IPS DF 4.7 (cell line): ENCODE results near the gene BTBD6.
A peak's percentile ranks its signal among the peaks of the same experiment; 100 is the strongest.

Experiments
- DNase-seq: peaks from one replicate; pipeline ENCODE4 v3.0.0-alpha.2; 2013; ENCODE audit warnings: low spot score; ENCODE audit errors: extremely low read depth

BTBD6 gene

DNA sequence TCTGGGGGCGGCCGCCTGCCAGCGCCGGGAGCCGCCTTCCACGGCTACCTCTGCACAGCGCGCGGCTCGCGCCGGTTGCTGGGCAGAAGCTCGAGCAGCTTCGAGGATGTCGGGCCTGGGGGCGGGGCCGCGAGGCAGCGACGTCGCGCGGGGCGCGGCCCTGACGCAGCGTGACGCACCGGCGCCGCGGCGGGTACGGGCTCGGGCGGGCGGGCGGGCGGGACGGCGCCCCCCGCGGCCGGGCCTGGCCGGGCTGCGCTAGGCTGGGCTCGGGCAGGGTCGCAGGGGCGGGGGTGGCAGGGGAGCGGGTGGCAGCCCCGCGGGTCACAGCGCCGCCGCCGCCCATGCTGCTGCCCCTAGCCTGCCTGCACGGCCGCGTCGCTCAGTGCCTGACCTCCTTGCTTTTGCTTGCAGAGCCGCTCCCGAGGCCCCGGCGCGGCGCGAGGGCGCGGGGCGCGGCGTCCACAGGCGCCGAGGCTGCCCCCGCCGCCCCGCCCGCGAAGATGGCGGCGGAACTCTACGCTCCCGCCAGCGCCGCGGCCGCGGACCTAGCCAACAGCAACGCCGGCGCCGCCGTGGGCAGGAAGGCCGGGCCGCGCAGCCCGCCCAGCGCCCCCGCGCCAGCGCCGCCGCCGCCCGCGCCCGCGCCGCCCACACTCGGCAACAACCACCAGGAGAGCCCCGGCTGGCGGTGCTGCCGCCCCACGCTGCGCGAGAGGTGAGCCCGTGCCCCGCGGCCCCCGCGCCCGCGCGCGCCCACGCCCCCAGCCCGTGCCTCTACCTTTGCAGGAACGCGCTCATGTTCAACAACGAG is at the start of gene BTBD6:
Gene BTBD6, plus strand, starts transcription at position 166 of the 814 bp plus-strand sequence. Its CDS starts 179 bp downstream, at position 345.
- DNase-seq, result peak; percentile 19

DNA sequence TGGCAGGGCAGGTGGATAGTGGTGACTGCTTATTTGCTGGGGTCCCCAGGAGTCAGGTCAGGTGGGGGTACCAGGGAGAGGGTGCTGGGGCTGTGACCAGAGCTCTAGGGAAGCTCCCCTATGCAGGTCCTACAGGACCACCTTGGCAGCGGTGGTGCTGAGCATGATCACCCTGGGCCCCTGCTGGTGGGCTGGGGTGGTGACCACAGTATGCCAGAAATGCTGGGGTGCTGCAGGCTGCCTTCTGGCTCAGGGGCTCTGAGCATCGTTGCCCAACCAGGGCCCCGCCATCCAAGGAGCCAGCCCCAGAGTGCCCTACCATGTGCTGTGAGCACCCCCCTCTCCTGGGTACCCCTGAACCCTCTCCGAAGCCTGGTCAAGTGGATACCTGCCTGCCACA is 49.7 kb upstream of the BTBD6 start:
- no peak for DNase-seq

DNA sequence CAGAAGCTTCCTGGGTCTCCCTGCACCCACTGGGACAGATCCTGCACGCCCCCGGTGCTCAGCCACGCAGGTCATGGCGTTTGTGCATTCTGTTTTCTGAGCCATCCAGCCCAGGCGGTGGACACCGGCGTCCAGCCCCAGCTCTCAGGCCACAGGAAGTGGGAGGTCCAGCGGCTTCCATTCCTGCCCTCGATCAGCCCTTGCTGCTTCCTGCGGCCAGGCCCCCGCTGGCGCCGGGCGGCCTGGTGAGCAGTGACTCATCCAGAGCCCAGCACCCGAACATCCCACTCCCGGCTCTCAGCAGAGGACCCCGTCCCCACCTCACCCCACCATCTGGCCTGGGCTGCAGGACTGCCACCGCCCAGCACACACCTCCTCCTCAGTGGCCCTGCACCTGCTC is 49.2 kb upstream of the BTBD6 start:
- DNase-seq, result no peak

GRCh38 chr14:105200074-105200473 is 48.3 kb upstream of the BTBD6 start:
- no peak for DNase-seq

DNA sequence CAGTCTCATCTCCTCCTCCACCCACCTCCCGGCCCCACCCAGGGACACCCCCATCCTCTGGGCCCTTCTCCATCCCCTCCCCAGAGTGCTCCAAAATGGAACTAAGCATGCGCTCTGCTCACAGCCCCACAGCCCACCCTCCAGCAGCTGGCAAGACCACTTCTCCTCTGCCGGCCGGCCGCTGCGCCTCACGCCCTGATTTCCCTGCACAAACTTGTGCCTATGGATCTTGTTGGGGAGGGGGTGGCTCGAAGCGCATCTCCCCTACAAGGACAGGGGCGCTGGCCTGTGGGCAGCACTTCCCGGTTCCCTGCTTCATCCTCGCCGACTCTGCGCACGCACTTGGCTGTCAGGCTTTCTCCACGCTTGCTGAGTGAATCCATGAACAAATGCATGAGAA is 47.7 kb upstream of the BTBD6 start:
- no peak for DNase-seq

GRCh38 chr14:105201156-105201924 is 47.0 kb upstream of the BTBD6 start:
- DNase-seq, result no peak

- DNase-seq, result no peak
Observed at GRCh38 chr14:105201925-105202513, 46.3 kb upstream of the BTBD6 start.

GRCh38 chr14:105203057-105203531 is 45.2 kb upstream of the BTBD6 start:
- DNase-seq, result no peak

DNA sequence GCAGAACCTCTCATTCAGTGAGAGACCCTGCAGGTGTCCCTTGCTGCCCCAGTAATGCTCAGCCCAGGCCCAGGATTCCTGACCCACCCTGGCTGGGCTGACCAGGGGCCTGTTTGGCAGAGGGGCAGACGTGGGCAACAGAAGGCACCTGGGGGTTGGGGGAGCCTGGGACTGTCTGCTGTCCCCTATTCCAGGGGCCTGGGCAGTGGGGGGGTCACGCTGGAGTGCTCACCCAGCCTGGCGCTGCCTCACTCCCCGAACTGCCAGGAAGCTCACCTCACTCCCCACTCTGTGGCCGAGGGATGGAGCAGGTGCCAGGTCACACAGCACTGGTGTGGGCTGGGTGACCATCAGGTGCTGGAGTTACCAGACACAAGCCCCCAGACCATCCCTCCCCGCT is 44.6 kb upstream of the BTBD6 start:
- DNase-seq, result no peak

DNA sequence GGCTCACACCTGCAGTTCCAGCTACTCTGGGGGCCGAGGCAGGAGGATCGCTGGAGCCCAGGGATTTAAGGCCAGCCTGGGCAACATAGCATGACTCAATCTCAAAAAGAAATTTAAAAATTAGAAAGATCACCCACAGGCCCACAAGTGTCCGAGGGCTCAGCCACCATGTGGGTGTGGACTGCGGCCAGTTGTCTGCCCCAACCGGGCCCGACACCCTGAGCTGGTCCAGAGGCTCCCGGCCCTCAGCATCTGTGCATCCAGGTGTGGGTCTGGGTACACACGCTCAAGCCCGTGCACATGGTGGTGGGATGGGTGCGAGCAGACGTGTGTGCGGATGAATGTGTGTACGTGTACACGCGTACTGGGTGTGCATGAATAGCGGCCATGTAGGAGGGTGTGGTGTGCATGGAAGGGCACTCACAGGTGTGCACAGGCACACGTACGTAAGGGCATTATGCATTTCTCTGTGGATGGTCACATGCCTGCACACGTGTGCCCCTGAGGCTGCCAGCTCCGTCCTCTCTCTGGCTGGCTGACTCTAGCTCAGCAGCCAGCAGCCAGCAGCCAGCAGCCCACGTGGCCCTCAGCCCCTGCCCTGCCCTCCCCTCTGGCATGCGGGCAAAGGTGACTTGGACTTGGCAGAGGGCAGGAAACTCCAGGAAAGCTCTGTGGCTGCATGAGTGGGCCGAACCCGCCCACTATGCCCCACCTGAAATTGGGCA is 44.0 kb upstream of the BTBD6 start:
- DNase-seq, result no peak

- no peak for DNase-seq
Observed at GRCh38 chr14:105204931-105205672, 43.2 kb upstream of the BTBD6 start.

GRCh38 chr14:105205673-105206208 is 42.6 kb upstream of the BTBD6 start:
- no peak for DNase-seq

DNA sequence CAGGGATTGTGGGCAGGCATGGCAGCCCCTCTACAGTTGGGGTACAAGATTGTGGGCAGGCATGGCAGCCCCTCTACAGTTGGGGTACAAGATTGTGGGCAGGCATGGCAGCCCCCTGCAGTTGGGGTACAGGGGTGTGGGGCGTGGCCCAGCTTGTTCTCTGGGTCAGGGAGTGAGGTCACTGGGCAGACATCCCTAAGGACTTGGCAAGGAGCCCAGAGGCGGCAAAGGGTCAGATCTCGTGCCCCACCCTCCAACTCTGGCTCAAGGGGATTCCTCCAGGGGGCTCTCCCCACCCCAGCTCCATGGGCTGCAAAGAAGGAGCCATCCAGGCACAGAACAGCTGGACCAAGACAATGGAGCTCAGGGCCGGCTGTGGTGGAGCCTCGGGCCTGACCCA is 41.5 kb upstream of the BTBD6 start:
- DNase-seq, result no peak

GRCh38 chr14:105207460-105207901 is 40.9 kb upstream of the BTBD6 start:
- DNase-seq, result no peak

DNA sequence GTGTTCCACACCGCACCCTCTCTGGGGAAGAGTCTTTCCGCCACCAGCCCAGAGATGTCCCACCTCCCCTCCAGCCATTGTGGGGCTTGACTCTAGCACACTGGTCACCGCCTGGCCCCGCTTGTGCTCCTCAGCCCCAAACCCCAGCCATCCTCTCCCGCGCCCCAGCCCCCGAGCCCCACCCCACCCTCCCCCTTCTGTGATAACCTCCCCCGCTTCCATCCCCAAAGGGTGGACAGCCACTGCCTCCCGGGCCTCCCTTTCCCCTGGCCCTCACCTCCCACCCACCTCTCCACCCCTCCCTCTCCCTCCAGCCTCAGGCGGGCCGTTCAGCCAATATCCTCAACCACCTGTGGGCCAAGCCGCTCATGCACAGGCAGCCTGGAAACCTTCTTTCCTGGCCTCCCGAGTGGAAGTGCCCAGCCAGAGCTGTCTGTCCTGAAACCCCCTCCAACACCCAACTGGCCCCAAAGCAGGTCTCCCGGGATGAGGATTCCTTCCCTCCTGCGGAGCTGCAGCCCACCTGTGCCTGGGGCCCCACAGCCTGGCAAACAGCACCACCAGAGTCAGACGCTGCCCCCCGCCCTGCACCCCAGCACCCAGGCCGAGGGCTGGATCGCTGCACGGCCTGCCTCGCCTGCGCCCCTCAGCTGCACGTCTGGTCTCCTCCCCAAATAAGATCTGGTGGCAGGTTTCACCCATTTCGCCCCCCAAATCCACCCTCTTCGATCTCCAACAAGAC is 40.2 kb upstream of the BTBD6 start:
- no peak for DNase-seq

DNA sequence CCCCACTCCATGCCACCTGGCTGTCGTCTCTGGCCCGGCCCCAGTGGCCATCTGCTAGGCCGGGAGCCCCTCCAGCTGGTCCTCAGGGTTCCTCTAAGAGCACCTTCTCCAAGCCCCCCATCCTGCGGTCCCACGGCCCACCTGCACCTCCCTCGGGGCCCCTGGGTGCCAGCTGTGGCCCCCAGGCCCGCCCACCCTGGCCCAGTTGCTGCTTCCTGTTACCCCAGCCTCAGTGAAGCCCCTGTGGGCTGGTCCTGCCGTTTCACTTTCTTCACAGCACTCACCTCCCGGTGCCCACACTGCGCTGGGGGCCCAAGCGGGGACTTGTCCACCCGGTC is 39.6 kb upstream of the BTBD6 start:
- no peak for DNase-seq

GRCh38 chr14:105209091-105209490 is 39.2 kb upstream of the BTBD6 start:
- DNase-seq, result no peak

DNA sequence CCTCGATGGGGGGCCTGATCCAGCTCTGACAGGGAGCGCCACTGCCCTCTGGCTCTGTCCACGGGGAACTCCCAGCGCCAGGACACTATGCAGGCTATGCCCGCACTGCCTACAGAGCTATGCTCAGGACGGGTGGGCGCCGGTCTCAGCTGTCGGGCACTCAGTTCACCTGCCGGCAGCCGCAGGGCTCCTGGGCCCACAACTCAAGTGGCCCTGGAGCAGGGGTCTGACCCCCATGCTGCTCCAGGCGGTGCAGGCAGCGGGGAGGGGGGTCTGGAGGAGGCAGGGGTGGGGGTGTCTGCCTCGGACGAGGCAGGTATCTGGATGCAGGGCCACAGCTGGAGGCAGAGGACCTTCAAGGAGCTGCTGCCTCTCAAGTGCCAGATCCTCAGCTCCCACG is 38.7 kb upstream of the BTBD6 start:
- DNase-seq, result no peak

GRCh38 chr14:105210266-105211025 is 37.9 kb upstream of the BTBD6 start:
- DNase-seq, result no peak
